Activated T-cell treated with anti-CD3 and anti-CD28 coated beads for 48 hours (primary cell): ENCODE measurements around the gene ITGA5.

ENCODE experiments used
- DNase-seq: peaks from one replicate; pipeline ENCODE4 v3.0.0-alpha.2; 2020; ENCODE audit warnings: low read depth

The ITGA5 gene

DNA sequence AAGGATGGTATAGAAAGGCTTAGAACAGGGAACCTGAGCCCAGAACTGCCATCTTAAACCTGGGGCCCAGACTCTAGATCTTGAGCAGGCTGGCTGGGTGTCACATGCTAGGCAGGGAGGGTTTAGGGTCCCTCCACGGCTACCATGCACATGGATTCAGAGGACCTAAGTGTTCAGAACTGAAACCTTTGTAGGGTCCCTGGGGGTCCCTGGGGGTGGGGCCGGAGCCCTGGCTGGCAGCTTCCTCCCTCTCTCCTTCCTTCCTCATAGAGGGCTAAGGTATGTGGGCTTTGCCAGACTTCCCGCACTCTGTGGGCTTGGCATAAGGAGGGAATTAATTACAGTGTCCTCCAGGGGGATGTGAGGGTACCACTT is 29.9 kb downstream of the ITGA5 start:
- no peak for DNase-seq

- no peak for DNase-seq
Measured at GRCh38 chr12:54388237-54389133, 30.6 kb downstream of the ITGA5 start.

- no peak for DNase-seq
Measured at GRCh38 chr12:54387114-54387467, 32.0 kb downstream of the ITGA5 start.

GRCh38 chr12:54386403-54387113 is 32.5 kb downstream of the ITGA5 start:
- no peak for DNase-seq

DNA sequence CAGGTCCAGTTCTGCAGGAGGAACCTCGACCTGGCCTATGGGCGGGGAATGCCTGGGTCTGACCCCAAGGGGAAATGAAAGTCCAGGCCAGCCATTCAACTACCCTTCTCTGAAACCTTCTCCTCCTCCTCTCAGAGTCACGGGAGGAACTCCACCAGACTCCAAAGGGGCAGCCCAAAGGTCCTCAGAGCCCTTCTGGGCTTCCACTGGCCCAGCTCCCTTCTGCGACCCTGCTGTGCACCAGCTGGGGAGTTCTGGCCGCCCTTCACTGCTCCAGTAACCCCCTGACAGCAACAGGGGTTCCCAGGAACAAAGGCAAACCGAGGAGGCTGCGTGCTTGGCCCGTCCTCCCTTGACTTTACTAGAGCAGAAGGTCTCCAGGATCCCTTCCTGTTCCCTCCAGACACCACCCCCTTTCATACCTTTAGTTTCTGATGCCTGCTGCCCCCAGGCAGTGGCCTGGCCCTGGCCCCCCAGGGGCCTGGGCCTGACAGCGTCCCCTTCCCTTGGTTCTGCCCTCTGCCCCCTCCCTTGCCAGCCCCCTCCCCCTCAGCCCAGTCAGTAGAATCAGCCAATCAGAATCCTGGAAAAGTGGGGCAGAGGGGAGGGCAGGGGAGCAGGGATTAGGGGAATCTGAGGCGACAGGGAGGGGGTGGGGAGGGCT is 33.7 kb downstream of the ITGA5 start:
- DNase-seq = no peak

GRCh38 chr12:54384591-54385041 is 34.5 kb downstream of the ITGA5 start, which contains the start of gene ZNF385A:
Gene ZNF385A, minus strand, starts transcription at chr12:54384733. Its CDS starts 219 bp downstream, at chr12:54384514.
- DNase-seq = no peak

GRCh38 chr12:54383041-54383609 is 35.9 kb downstream of the ITGA5 start:
- DNase-seq = no peak

DNA sequence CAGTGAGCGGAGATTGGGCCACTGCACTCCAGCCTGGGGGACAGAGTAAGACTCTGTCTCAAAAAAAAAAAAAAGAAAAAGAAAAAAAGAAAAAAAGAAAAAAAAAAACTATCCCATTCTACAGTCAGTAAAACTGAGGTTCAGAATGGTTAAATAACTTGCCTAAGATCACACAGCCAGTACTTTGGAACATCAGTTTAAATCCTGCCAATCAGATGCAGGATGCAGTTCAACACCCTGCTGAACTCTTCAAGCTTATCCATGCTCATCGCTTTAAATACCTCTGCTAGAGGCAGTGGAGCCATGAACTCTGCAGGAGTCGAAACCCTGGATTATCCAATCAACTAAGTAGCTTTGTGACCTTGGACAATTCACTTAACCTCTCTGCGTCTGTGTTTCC is 37.9 kb downstream of the ITGA5 start:
- DNase-seq = no peak

DNA sequence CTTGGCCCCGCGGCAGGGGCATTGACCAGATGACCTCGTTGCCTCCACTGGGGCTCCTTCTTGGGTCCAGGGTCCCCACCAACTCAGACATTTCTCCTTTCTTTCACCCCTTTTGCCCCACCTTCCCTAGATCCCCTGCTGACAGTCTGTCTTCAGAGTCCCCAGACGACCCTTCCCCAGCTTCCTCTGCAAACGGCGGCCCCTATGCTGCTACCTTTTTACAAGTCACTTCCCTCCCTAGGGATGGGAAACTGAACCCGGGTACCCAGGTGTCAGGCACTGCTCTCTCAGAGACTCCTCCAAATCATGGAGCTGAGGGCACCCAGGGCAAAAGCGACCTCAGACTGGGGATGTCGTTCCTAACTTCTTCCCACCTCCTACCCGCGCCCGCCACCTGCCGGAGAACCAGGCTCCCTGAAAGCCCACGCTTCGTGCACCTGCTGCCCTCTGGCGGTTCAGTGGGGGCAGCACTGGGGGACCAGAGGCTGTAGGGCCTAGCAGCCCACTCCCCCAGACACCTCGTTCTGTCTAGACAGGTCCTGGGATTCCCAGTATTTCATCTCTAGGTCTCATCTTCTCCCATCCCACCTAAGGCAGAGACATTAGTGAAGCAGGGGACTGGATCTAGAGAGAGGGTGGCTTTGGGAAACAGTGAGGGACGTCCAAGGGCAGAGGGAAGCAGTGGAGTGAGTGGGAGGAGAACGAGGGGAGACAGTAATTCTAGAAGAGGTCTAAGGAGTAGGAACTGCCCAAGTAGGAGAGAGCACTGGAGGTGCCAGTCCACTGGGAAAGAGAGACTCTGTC is 39.5 kb downstream of the ITGA5 start:
- DNase-seq = peak; percentile 88

DNA sequence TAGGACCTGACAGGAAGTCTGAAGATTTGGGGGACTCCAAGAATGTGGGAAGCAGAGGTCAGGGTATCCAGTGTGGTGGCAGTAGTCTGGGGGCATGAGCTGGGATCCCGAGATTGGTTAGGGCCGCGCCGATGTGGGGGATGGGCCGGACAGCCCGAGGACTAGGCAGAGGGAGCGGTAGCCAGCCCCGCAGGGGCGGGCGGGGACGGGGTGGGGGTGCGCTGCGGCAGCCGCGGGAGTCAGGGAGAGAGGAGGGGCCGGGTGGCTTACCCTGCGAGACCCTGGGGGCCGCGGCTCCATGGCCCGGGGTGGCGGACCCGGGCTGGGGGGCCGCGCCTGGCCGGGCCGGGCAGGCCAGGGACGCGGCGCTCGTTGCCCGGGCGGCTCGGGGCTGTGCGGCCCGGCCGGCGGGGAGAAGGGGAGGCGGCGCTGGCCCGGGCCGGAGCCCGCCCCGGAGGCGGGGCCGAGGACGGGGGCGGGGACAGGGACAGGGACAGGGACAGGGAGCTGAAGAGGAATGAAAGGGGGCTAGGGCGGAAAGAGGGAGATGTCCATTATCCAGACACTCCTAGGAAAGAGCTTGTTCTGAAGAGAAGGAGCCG is 40.2 kb downstream of the ITGA5 start:
- no peak for DNase-seq

- DNase-seq = no peak
Measured at GRCh38 chr12:54377797-54378515, 41.1 kb downstream of the ITGA5 start.

DNA sequence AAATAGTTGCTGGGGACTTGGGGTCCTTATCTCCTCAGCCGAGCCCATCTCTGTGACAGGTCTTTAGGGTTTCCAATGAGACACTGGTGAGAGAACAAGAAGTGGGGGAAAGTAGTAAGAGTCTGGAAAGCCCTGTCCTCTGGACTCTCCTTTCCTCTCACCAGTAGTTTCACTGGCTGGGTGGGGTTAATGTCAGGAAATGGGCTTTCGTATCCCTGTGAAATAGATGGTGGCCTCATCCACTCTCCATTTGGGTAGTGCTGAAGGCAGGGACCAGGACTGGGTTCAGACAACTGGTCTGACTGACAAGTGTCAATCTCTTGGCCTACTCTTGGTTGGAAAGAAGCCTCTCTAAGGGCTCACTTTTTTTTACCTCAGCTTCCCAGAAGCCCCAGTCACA is 42.1 kb downstream of the ITGA5 start:
- no peak for DNase-seq

- DNase-seq = no peak
Measured at GRCh38 chr12:54376596-54376995, 42.5 kb downstream of the ITGA5 start.

DNA sequence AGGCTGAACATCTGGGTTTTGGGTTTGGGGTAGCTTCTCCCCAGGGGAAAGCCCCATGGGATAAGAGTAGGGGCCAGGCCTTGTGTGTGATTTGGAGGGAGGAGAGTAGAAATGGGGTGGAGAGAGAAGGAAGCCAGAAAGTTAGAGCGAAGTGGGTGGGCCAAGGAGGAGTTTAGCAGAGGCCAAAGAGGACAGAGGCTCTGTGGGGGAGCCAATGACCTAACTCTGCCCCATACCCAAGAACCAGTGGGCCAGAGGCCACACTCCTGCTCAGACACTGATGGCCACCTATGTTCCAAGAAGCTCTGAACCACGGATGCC is 43.8 kb downstream of the ITGA5 start:
- DNase-seq = no peak

GRCh38 chr12:54374562-54375258 is 44.4 kb downstream of the ITGA5 start:
- DNase-seq = no peak

GRCh38 chr12:54373649-54374561 is 45.2 kb downstream of the ITGA5 start:
- no peak for DNase-seq

GRCh38 chr12:54372113-54372806 is 46.8 kb downstream of the ITGA5 start:
- DNase-seq = no peak
